Middle frontal gyrus (tissue), 1 donor: ENCODE measurements around the gene TOX2.

Experiments
- DNase-seq: peaks from one replicate; pipeline ENCODE4 v3.0.0-alpha.2; 2015; ENCODE audit warnings: low spot score; ENCODE audit errors: extremely low spot score

TOX2 gene

DNA sequence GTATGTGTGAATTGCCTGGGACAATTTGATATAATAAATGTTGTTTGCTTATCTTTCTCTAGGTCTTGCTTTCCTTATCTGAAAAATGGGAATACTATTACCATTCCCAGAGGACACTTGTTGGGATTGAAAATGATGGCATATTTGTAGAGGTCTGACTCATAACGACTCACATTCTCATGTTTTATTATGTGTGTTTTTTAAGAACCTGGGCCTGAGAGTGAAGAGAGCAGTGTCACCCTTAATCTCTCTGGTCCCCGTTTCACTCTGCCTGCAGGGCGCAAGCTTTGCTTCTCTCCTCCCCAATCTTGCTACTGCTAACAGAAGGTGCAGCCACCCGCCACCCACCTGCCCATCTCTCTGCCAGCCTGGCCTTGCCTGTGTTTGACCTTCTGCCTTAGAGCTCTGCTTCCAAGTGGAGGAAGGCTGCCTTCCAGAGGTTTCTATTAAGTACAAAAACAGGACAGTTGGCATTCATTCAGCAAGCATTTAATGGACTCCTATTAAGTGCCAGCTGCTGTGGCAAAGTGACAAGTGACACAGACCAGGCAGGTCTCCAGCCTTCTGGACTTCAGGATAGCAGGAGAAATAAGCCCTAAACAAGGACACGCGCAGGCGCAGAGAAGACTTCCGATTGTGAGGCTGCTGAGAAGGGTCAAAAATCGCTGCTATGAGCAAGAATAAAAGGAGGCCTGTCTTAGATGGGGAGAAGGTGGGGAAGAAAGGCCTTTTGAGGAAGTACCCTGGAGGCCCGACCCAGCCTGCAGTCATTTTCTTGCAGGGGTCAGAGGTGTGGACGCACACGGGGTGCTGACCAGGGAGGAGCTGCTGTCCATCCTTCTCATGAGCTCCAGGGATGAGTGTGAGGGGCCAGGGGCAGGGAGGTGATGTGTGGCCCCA, 159.8 kb downstream of the TOX2 start:
- no peak for DNase-seq

GRCh38 chr20:44075191-44075949, 160.7 kb downstream of the TOX2 start:
- DNase-seq = no peak

GRCh38 chr20:44075950-44076232, 161.2 kb downstream of the TOX2 start:
- DNase-seq = no peak

DNA sequence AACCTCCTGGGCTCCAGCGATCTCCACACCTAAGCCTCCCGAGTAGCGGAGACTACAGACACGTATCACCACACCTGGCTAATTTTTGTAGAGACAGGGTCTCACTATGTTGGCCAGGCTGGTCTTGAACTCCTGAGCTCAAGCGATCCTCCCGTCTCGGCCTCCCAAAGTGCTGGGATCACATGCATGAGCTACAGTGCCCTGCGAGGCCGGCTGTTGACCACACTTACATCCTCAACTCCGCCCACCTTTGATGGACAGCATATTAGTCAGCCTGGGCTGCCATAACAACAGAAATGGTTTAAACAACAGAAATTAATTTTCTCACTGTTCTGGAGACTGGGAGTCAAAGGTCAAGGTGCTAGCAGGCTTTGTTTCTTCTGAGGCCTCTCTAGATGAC, 164.6 kb downstream of the TOX2 start:
- no peak for DNase-seq

DNA sequence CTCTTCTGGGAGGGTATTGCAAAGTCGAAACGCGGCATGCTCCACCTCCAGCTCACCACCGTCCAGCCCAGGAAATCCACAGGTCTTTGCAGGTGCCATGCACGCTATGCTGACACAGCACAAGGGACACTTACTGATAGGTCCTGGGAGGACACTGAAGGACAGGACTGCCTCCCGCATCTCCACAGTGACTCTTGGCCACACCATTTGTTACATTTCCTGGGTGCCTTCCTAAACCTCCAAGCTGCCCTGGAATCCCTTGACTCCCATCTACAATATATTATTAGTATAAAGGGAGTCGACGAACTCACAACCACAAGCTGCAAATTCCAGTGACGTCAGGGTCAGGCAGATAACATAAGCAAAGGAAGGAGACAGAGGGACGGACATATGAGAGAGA, 165.4 kb downstream of the TOX2 start:
- no peak for DNase-seq

GRCh38 chr20:44080646-44081267, 166.1 kb downstream of the TOX2 start:
- peak; percentile 72 for DNase-seq

GRCh38 chr20:44081476-44081875, 166.8 kb downstream of the TOX2 start:
- no peak for DNase-seq

- DNase-seq = no peak
Observed at GRCh38 chr20:44081888-44082287, 167.2 kb downstream of the TOX2 start.

DNA sequence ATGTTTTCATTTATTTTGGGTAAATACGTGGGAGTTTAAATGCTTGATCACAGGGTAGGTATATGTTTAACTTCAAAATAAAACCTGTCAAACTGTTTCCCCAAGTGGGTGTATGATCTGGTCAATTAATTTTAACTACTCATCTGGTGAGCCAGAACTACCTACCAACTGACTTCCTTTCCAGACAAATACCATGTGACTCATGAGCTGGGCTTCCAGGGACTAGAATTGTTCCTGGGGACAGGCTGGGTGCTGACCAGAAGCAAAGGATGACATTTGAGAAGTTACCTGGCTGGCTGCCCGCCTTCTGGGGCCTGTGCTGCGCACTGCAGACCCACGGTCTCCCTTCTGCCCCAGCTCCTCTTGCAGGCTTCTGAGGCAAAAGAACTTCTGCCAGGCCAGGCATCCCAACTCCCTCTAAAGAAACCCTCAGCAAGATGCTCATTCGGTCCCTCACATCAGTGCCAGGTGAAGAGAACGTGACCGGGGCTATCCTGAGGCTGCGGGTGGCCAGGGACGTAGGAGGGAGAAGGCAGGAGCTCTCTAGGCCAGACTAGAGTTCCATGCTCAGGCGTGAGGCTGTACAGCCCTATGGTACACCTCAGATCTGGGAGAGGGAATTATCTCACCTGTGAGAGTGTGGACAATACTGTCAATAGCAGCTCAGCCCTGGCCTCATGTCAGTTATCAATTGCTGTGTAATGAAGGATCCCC, 168.7 kb downstream of the TOX2 start:
- no peak for DNase-seq

- no peak for DNase-seq
Observed at GRCh38 chr20:44084439-44084838, 169.8 kb downstream of the TOX2 start.

DNA sequence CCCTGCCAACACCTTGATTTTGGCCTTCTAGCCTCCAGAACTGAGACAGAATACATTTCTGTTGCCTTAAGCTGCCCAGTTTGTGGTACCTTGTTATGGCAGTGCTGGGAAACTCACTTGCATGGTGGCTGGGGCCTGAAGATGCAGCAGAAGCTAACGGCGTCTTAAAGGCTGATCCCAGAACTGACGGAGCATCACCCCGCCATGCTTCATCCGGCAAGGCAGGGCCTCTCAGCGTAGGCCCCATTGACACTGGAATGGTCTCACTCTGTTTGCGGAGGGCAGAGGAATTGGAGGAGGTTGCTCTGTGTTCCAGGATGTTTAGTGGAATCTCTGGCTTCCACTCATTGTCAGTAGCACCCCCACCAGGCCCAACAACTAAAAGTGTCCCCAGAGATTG, 170.2 kb downstream of the TOX2 start:
- DNase-seq = no peak

- DNase-seq = no peak
Observed at GRCh38 chr20:44085616-44086434, 171.2 kb downstream of the TOX2 start.

DNA sequence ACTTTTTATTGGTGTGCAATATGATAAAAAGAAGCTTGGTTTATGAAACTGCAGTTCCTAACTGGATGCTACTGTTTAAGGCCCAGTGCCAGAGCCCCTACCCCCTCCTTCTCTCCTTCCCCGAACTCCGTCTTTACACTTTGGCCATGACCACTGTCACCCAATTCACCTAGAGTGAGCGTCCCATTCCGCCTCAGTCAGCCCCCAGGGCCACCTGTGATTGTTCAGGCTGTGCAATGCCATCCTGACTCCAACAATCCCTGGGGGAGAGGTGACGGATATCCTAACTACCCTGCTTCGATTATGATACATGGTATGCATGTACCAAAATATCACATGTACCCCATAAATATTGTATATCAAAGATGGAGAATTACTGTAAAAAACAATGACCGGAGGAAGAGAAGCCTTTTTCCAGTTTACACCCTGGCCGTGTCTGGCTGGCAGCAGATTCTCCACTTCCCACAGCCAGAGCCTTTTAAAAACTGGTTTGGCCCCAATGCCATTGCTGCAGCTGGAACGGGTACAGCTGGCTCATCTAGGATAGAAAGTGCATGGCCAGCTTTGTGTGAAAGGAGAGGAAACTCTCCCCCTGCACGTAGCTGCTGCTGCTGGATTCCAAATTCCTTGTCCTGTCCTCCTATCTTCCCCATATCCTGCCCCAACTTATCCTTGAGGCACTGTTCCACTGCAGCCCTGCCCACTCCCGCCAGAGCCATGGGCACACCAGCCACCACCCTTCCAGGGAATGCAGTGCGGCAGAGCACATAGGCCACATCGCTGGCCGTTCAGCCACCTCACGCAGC, 172.6 kb downstream of the TOX2 start:
- no peak for DNase-seq

DNA sequence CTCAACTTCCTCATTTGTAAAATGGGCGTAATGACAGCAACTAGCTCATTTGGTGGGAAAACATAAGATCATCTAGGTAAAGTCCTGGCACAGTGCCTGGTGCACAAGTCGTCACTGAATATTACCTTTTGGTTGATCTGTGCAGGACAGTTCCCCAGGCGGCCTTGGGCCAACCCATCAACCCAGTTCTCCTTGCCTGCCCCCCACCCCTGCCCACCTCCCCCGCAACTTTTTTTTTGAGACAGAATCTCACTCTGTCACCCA, 173.1 kb downstream of the TOX2 start:
- DNase-seq = no peak

DNA sequence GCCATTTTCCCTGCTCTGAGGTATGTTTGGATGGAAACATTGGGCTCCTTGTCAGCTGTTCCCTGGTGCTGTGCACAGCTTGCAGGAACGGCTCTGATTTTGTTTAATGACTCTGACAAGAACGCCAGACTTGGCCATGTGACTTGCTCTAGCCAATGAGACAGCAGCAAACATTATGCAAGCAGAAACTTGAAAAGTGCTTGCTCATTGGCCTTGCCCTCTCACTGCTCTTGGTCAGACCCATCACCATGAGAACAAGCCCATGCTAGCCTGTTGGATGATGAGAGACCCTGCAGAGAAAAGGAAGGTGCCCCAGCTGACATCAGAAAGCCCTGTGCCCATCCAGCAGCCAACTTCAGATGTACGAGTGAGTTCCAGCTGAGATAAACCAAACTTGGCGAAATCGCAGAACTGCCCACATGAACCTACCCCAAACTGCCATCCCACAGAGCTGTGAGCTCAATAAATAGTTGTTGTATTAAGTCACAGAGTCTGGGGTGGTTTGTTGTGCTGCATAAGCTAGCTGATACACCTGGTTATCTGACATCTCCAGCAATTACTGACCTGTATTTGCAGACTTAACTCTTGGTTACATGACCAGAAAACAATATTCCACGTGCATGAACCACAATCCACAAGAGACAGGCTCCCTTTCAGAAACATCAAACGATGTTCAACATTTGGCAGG, 175.5 kb downstream of the TOX2 start:
- DNase-seq = no peak

GRCh38 chr20:44091026-44091425, 176.4 kb downstream of the TOX2 start:
- DNase-seq = no peak

- DNase-seq = no peak
Observed at GRCh38 chr20:44092551-44093248, 178.0 kb downstream of the TOX2 start.

- DNase-seq = no peak
Observed at GRCh38 chr20:44093249-44093582, 178.6 kb downstream of the TOX2 start.

DNA sequence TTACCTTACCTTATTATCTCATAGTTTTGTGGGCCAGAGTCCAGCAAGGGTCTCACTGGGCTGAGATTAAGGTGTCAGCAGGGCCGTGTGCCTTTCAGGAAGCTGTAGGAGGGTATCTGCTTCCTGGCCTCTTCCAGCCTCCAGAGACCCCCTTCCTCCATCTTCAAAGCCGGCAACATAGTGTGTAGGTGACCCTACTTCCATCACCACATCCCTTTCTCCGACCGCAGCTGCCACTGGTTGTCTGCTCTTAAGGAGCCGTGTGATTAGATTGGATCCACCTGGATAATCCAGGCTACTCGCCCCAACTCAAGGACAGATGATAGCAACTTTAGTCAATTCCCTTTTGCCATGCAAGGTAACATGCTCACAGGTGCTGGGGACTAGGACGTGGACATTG, 181.2 kb downstream of the TOX2 start:
- DNase-seq = no peak
